ENCODE data around the gene CCN5.

Gene CCN5

GRCh38 chr20:44716309-44717106, 1.3 kb downstream of the CCN5 start:
- no peak for DNase-seq

DNA sequence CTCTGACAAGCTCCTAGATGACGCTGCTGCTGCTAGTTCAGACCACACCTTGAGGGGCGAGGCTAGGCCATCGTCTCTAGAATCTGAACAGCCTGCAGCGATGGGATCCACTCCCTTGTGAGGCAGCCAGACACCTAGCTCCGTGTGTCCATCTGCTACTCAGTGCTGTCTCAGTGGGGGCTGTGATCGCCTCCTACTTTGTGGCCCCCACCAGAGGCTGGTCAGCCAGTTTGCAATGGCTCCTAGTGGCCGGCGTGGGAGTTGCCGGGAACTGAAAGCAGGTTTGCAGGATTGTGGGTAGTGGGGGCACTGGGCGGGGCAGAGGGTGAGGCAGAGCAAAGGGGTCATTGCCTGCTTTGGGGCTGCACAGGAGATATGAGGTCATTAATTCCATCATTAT, 2.8 kb downstream of the CCN5 start:
- no peak for DNase-seq

DNA sequence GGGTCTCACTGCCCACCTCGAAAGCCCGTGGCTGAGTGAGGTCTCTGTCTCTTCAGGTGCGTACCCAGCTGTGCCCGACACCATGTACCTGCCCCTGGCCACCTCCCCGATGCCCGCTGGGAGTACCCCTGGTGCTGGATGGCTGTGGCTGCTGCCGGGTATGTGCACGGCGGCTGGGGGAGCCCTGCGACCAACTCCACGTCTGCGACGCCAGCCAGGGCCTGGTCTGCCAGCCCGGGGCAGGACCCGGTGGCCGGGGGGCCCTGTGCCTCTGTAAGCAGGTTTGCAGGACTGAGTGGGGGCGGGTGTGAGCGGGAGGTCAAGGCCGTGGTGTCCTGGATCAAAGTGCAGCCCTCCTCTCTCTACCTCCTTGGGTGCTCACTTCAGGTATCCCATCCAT, 4.7 kb downstream of the CCN5 start:
- DNase-seq: no peak

GRCh38 chr20:44720621-44720996, 5.4 kb downstream of the CCN5 start:
- peak; percentile 22 to 47 for DNase-seq

DNA sequence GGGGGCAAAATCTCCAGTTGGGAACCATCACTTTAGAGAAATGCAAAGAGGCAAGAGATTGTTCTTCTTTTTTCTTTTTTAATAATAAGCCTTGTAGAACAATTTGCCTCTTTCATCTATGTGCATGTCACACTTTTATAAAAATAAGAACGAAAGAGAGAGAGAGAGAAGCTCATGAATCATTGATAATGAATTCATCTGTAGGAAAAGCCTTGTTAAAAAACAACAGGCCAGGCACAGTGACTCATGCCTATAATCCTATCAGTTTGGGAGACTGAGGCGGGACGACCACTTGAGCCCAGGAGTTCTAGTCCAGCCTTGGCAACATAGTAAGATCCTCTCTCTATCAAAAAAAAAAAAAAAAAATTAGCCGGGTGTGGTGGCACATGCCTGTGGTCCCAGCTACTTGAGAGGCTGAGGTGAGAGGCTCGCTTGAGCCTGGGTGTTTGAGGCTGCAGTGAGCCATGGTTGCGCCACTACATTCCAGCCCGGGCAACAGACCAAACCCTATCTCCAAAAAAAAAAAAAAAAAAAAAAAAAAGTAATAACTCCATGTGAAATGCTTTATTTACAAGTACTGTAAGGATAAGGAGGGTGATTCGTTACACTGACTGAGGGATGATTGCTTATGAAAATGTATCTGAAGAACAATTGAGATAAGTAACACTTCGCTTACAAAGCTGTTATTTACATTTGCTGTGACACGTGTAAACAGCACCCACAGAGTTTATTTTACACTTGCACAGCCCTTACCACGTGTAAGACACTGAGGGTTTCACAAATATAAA, 6.0 kb downstream of the CCN5 start:
- DNase-seq: peak in 1 of 2 donors; percentile 47

GRCh38 chr20:44721785-44722054, 6.6 kb downstream of the CCN5 start:
- no peak for DNase-seq

GRCh38 chr20:44722990-44723389, 7.8 kb downstream of the CCN5 start:
- no peak for DNase-seq

GRCh38 chr20:44723391-44723790, 8.2 kb downstream of the CCN5 start:
- DNase-seq: no peak

GRCh38 chr20:44723798-44724362, 8.7 kb downstream of the CCN5 start:
- no peak for DNase-seq

GRCh38 chr20:44724423-44725091, 9.4 kb downstream of the CCN5 start:
- DNase-seq: no peak

DNA sequence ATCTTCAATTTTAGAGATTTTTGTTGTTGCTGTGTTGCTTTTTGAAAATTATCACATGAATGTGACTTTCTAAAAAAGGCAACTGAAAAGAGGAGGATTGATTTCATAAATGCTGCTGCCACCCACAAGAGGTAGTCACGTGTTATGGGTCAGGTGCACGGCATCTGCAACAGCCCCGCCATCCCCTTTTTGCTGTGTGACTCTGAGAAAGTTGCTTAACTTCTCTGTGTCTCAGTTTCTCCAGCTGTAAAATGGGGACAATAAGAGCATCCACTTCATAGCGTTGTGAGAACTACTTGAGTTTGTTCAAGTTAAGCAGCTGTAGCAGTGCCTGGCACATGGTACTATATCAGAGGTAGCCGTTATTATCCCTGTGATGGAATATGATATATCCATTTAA, 10.7 kb downstream of the CCN5 start:
- DNase-seq: no peak

GRCh38 chr20:44727039-44727438, 11.9 kb downstream of the CCN5 start:
- no peak for DNase-seq

- DNase-seq: no peak
Observed at GRCh38 chr20:44727651-44728050, 12.5 kb downstream of the CCN5 start.

GRCh38 chr20:44728801-44729443, 13.8 kb downstream of the CCN5 start:
- peak; percentile 19 to 30 for DNase-seq

DNA sequence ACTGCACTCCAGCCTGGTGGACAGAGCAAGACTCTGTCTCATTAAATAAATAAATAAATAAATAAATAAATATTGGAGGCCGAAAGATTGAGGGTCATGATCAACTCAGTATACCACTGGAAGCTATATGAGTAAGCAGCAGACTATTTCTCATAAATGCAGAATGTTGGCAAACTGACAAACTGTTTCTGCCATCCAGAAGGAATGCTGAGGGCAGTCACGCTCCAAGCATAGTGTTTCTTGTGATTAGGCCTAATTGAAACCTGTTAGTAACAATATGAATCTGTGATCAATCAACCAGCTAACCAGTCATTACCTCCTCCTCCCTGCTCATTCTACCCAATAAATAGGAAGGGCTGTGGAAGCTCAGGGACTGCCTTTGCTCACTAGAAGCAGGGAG, 15.3 kb downstream of the CCN5 start:
- DNase-seq: no peak

DNA sequence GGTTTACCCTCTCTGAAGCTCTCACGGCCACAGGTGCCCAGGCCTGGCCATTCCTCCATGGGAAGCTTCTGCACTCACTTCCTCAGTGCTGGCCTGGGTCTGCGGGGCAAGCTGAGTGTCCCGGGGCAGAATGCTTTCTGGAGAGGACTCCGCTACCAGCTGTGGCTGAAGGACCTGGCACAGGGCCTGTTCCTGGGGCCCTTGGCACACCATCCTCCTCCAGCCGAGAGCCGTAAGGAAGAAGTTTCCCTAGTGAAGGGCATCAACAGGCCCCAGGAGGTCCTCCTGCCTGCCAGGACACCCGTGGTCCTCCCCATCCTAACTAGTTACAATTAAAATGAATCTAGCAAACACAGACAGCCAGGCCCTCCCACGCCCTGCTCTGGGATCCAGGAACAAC, 16.5 kb downstream of the CCN5 start:
- DNase-seq: no peak

GRCh38 chr20:44732327-44732726, 17.2 kb downstream of the CCN5 start:
- DNase-seq: no peak

DNA sequence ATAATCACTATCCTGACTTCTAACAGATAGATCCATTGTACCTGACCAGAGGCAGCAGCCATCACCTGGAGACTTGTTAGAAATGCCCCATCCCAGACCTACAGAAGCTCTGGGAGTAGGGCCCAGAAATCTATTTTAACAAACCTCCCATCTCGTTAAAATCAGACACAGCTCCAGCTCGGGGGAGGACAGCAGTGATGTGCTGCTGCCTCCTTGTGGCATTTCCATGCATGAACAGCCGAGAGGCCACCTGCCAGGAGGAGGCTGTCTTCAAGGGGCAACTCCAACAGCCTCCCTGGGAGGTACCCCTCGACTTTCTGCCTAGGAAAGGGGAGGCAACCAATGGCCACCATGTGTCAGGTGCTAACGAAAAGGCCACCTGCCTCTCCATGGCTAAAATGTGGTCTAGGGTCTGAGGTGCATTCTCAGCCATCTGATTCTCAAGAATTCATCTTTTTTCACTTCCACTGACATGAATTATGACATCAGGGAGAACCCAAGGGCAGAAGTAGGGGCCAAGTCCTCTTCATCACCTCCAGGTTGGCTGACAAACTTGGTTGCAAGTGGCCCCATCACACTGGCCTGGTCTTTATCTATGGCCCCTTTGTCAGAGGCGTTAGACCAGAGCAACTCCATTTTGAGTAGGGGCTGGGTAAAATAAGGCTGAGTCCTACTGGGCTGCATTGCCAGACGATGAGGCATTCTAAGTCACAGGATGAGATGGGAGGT, 18.3 kb downstream of the CCN5 start:
- peak; percentile 52 to 74 for DNase-seq

DNA sequence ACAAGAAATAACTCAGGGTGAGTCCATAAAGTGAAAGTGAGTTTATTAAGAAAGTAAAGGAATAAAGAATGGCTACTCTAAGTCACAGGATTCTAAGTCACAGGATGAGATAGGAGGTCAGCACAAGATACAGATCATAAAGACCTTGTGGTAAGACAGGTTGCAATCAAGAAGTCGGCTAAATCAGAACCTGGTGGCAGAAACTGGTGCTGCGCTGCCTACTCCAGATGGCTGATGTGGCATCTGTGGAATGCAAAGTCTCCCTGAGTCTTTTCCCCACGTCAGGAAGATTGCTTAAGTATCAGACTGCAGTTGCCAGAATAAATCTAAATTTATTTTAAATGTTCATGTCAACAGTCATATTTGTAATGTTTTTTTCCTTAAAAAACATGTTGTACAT, 19.8 kb downstream of the CCN5 start:
- no peak for DNase-seq

- no peak for DNase-seq
Observed at GRCh38 chr20:44735816-44736169, 20.6 kb downstream of the CCN5 start.

GRCh38 chr20:44736170-44737021, 21.2 kb downstream of the CCN5 start:
- peak; percentile 57 to 83 for DNase-seq

- no peak for DNase-seq
Observed at GRCh38 chr20:44737116-44737515, 21.9 kb downstream of the CCN5 start.

Measured in hippocampal formation (tissue), 2 donors.